GM19328 (cell line): ENCODE results near the gene C1GALT1.
"Not testable (repeated sequence)": the region's sequence is repeated elsewhere in the genome, so short reads cannot be mapped to it uniquely, and the experiment has no call there.

Source experiments
- ATAC-seq: cut with Tn5 transposase; IDR thresholded peaks from one replicate; pipeline ENCODE4 v1.9.1; 2021; ENCODE audit warnings: mild to moderate bottlenecking, moderate library complexity; ENCODE audit not compliant: unreplicated experiment

C1GALT1 gene

DNA sequence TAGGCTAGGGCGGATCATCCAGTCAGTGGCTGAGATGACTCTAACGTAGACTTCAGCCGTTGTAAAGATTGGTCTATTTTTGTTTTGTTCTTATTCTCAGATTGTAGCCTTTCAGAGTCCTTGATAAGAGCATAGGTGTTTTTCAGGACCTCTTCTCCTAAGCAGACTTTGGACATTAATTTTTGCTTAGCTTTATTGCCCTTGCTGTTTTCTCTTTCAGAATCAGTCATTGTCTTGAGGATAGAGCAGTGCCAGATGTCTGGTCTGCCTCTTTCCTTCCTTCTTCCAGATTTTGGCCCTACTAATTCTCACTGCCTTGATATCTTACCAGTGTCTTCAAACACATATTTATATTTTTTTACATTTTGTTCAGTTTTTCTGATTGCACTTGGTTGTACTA lies 49.5 kb downstream of the C1GALT1 start:
- no peak for ATAC-seq

DNA sequence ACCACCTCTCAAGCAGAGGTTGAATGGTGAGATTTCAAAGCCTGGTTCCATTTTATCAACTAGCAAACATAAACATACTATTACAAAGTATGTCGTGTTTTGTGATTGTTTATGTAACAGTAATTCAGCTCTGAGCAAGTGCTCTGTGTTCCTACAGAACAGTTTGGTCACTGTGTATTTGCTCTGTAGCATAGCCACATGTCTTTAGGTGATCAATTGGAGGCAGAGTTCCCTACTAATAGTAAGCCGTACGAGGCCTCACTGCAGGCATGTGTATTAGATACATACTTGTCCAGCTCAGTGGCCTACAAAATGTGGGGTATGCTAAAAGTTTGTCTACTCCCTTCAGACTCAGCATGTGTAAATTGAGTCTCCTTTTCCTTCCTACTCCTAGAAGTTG lies 53.0 kb downstream of the C1GALT1 start:
- ATAC-seq = no peak

GRCh38 chr7:7236041-7236440 lies 53.7 kb downstream of the C1GALT1 start:
- ATAC-seq = no peak

DNA sequence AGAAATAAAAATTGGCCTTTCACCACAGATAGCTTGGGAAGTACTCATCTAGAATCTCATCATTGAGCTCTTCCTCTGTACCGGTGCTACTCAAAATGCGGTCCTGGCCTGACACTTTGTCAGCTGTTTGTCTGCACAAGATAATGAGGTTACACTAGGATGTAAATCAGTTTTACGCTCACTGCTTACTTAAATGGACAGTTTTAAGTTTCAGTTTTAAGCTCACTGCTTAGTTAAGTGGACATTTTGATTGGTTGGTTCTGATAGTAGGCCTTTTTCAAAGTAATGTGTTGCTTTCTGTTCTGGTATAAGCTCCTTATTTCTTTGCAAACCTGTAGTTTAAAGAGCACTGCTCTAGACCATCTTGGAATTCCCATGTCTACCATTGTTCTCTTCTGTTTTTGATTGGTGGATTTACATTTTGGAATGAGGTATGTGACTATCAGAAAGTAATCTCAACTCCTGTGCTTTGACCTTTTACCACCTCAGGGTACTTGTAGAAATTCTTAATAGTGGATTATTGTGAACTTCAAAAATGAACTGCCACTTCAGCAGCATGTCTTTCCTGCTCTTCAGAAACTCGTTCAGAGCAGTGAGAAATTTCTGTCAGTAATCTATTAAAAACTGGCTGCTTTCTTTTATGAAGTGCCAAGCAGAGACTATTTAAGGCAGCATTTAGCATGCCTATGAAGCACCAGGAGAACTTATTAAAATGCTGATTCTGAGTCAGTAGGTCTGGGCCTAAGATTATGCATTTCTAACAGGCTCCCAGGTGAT lies 55.0 kb downstream of the C1GALT1 start:
- no peak for ATAC-seq

DNA sequence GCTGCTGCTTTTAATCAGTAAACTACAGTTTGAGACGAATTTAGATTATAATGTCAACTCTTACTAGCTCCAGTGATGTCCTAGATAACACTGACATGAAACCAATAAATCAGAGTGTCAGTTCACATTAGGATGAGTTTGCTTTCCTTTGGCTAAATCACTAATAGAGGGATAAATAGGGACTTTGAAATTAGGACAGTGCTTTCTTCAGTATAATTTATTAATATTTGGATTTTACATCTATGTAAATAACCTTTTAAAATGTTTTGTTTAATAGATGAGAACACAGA lies 55.6 kb downstream of the C1GALT1 start:
- ATAC-seq = no peak

- ATAC-seq = no peak
Observed at GRCh38 chr7:7239346-7239745, 57.0 kb downstream of the C1GALT1 start.

DNA sequence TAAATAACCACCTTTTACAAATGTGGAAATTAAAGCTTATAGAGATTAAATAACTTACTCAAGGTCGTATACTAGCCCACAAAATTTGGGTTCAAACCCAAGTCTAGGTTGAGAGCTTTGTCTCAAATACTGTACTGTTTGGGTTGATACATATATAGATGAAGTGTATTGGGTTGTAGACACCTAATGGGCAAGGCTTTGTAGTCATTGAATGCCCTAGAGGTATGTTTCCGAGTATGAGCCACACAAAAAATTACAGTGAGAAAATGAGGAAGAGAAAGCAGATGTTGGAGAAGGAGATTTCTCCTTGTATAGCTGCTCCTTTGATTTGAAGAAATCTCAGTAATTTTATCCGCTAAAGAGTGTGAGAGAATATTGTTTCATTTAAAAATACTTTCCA lies 60.6 kb downstream of the C1GALT1 start:
- no peak for ATAC-seq

- not testable (repeated sequence) for ATAC-seq
Observed at GRCh38 chr7:7245233-7245632, 62.9 kb downstream of the C1GALT1 start.

DNA sequence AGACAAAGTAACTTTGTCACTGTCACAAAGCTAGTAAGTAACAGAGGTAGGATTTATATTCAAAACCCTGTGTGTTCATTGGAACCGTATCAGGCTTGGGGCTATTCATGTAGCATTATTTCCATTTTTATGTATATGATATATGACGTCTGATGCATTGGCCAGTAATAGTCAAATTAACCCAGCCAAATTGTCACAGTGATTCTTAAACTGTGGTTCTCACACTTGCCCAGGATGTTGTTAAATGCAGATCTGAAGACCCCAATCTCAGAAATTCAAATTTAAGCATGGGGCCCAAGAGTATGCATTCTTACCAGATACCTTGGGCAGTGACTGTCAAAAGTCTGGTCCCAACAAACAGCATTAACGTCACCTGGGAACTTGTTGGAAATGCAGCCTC lies 63.9 kb downstream of the C1GALT1 start:
- ATAC-seq = no peak

GRCh38 chr7:7247658-7248057 lies 65.3 kb downstream of the C1GALT1 start:
- no peak for ATAC-seq

DNA sequence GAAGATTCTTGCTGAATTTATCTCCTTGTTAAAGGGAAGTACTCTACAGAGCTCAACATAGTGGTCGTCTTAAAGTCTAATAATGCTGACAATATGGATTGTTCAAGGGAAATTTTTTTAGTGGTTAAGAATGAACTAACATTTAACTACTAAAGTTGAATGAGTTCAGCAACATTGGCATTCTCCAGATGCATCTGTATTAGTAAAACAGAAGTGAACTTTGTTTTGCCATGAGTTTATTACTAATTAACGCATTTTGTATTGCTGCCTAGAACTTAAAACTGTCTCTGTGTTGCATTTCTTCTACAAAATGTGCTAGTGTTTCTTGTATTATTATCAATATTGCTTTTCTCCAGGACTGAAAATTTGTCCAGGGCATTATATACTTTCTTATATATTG lies 67.5 kb downstream of the C1GALT1 start:
- no peak for ATAC-seq

- peak; percentile 98 for ATAC-seq
Observed at GRCh38 chr7:7251742-7252141, 69.4 kb downstream of the C1GALT1 start.

GRCh38 chr7:7254319-7254718 lies 72.0 kb downstream of the C1GALT1 start:
- ATAC-seq = no peak

DNA sequence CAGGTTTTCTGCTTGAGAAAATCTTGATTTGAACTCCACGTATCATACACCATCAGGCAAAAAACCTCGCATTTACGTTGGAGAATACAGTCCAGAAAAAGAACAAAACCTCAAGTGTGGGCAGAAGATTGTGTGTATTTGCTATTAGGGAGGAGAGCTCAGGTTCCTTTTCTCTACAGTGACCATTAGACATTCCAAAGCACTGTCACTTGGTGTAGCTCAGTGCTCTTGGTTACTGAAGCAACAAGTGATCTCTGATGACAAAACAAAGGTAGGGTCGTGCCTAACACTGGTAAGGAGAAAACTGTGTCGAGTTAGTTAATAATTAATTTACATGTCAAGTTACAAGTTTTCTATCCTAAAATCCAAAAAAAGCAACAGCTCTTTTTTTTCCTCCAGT lies 72.6 kb downstream of the C1GALT1 start:
- no peak for ATAC-seq

DNA sequence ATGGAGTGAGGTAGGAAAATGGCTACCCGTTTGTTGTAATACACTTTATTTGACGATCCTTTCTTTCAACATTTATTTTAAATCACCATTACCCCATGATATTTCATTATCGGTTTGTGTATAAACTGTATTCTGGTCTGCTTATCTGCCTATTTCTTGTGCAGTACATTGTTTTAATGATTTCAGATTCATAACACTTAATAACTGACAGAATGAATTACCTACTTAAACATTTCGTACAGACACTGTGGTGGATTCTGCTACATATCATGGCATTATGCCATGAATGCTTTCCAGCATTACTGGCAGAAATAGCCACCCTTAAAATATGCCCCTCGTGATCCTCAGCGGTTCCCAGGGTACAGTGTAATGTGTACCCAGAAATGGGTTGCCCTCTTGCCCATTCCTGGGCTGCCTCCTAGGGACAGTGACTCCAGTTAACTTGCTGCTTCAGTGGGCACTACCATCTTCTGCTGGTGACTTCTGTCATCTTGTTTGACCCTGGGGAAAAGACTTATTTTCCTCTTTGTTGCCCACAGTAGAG lies 74.5 kb downstream of the C1GALT1 start:
- ATAC-seq = no peak

GRCh38 chr7:7257899-7258692 lies 75.8 kb downstream of the C1GALT1 start:
- peak; percentile 88 for ATAC-seq

DNA sequence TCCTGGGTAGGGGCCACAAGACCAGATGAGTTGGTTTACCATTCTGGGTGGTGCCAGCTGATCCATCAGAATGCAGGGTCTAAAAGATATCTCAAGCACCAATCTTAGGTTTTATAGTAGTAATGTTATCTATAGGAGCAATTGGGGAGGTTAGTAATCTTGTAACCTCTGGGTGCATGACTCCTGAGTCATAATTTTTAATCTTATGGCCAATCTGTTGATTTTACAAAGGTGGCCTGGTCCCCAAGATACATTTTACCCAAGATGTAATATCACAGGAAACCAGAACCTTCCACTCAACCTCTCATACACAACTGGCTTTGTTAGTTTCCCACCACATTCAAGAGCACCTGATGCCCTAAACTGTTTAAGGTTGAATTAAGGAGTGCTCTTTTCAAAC lies 79.5 kb downstream of the C1GALT1 start:
- ATAC-seq = no peak

DNA sequence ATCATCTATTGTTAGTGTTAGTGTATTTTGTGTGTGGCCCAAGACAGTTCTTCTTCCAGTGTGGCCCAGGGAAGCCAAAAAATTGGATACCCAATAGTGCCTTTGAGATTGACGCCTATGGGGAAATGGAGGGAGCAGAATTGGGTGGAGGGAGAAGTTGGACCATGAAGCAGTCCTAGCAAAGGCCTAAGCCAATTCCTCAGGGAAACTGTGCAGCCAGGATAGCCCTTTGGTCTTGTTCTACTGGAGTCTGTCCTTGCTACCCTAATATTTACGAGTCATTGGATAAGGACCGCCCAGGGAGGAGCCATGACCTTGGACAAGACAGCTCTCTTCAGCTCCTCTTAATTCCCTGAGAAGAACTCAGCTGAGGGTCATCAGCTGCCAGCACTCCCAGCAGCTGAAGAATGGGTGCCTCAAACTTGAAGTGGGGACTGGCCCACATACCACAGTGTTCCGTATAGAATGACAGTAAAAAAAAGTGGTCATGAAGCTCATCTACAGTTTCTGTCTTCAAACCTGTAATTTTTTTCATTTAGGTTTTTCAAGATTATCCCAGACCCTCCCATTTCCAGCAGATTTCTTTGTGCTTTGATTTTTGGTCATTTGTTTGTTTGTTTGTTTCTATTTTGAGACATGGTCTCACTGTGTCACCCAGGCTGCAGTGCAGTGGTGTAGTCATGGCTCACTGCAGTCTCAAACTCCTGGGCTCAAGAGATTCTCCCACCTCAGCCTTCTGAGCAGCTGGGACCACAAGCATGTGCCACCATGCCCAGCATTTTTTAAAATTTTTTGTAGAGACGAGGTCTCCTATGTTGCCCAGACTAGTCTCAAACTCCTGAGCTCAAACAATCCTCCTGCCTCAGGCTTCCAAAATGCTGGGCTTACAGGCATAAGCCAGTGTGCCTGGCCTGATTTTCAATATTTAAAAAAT lies 81.2 kb downstream of the C1GALT1 start:
- ATAC-seq = no peak

GRCh38 chr7:7264306-7265040 lies 82.1 kb downstream of the C1GALT1 start:
- no peak for ATAC-seq
